HG03280 (cell line): ENCODE data around the gene CD2BP2.

ENCODE experiments used
- ATAC-seq: cut with Tn5 transposase; IDR thresholded peaks from one replicate; pipeline ENCODE4 v1.9.1; 2021; ENCODE audit warnings: mild to moderate bottlenecking, moderate library complexity; ENCODE audit not compliant: unreplicated experiment

CD2BP2 gene

GRCh38 chr16:30361180-30361579, 6.1 kb upstream of the CD2BP2 start:
- ATAC-seq = no peak

- ATAC-seq = no peak
Measured at GRCh38 chr16:30359871-30360170, 4.7 kb upstream of the CD2BP2 start.

GRCh38 chr16:30358990-30359870, 4.1 kb upstream of the CD2BP2 start:
- no peak for ATAC-seq

- no peak for ATAC-seq
Measured at GRCh38 chr16:30358577-30358936, 3.4 kb upstream of the CD2BP2 start.

- ATAC-seq = no peak
Measured at GRCh38 chr16:30357715-30358576, 2.8 kb upstream of the CD2BP2 start.

- ATAC-seq = no peak
Measured at GRCh38 chr16:30357085-30357714, 2.1 kb upstream of the CD2BP2 start.

- ATAC-seq = no peak
Measured at GRCh38 chr16:30356401-30357084, 1.4 kb upstream of the CD2BP2 start.

GRCh38 chr16:30355954-30356308, 823 bp upstream of the CD2BP2 start:
- no peak for ATAC-seq

- no peak for ATAC-seq
Measured at GRCh38 chr16:30354423-30355143, 525 bp downstream of the CD2BP2 start.

GRCh38 chr16:30353438-30354129, 1.5 kb downstream of the CD2BP2 start:
- no peak for ATAC-seq

GRCh38 chr16:30352488-30353401, 2.4 kb downstream of the CD2BP2 start:
- ATAC-seq = no peak

GRCh38 chr16:30351586-30352419, 3.3 kb downstream of the CD2BP2 start:
- no peak for ATAC-seq

GRCh38 chr16:30351001-30351441, 4.1 kb downstream of the CD2BP2 start:
- no peak for ATAC-seq

GRCh38 chr16:30350134-30350871, 4.8 kb downstream of the CD2BP2 start:
- no peak for ATAC-seq

- no peak for ATAC-seq
Measured at GRCh38 chr16:30349675-30350074, 5.4 kb downstream of the CD2BP2 start.

GRCh38 chr16:30348929-30349328, 6.2 kb downstream of the CD2BP2 start:
- no peak for ATAC-seq

- no peak for ATAC-seq
Measured at GRCh38 chr16:30348113-30348512, 7.0 kb downstream of the CD2BP2 start.
